ENCODE measurements around the gene HCRTR1.

- TF ChIP-seq, protein P1, sequence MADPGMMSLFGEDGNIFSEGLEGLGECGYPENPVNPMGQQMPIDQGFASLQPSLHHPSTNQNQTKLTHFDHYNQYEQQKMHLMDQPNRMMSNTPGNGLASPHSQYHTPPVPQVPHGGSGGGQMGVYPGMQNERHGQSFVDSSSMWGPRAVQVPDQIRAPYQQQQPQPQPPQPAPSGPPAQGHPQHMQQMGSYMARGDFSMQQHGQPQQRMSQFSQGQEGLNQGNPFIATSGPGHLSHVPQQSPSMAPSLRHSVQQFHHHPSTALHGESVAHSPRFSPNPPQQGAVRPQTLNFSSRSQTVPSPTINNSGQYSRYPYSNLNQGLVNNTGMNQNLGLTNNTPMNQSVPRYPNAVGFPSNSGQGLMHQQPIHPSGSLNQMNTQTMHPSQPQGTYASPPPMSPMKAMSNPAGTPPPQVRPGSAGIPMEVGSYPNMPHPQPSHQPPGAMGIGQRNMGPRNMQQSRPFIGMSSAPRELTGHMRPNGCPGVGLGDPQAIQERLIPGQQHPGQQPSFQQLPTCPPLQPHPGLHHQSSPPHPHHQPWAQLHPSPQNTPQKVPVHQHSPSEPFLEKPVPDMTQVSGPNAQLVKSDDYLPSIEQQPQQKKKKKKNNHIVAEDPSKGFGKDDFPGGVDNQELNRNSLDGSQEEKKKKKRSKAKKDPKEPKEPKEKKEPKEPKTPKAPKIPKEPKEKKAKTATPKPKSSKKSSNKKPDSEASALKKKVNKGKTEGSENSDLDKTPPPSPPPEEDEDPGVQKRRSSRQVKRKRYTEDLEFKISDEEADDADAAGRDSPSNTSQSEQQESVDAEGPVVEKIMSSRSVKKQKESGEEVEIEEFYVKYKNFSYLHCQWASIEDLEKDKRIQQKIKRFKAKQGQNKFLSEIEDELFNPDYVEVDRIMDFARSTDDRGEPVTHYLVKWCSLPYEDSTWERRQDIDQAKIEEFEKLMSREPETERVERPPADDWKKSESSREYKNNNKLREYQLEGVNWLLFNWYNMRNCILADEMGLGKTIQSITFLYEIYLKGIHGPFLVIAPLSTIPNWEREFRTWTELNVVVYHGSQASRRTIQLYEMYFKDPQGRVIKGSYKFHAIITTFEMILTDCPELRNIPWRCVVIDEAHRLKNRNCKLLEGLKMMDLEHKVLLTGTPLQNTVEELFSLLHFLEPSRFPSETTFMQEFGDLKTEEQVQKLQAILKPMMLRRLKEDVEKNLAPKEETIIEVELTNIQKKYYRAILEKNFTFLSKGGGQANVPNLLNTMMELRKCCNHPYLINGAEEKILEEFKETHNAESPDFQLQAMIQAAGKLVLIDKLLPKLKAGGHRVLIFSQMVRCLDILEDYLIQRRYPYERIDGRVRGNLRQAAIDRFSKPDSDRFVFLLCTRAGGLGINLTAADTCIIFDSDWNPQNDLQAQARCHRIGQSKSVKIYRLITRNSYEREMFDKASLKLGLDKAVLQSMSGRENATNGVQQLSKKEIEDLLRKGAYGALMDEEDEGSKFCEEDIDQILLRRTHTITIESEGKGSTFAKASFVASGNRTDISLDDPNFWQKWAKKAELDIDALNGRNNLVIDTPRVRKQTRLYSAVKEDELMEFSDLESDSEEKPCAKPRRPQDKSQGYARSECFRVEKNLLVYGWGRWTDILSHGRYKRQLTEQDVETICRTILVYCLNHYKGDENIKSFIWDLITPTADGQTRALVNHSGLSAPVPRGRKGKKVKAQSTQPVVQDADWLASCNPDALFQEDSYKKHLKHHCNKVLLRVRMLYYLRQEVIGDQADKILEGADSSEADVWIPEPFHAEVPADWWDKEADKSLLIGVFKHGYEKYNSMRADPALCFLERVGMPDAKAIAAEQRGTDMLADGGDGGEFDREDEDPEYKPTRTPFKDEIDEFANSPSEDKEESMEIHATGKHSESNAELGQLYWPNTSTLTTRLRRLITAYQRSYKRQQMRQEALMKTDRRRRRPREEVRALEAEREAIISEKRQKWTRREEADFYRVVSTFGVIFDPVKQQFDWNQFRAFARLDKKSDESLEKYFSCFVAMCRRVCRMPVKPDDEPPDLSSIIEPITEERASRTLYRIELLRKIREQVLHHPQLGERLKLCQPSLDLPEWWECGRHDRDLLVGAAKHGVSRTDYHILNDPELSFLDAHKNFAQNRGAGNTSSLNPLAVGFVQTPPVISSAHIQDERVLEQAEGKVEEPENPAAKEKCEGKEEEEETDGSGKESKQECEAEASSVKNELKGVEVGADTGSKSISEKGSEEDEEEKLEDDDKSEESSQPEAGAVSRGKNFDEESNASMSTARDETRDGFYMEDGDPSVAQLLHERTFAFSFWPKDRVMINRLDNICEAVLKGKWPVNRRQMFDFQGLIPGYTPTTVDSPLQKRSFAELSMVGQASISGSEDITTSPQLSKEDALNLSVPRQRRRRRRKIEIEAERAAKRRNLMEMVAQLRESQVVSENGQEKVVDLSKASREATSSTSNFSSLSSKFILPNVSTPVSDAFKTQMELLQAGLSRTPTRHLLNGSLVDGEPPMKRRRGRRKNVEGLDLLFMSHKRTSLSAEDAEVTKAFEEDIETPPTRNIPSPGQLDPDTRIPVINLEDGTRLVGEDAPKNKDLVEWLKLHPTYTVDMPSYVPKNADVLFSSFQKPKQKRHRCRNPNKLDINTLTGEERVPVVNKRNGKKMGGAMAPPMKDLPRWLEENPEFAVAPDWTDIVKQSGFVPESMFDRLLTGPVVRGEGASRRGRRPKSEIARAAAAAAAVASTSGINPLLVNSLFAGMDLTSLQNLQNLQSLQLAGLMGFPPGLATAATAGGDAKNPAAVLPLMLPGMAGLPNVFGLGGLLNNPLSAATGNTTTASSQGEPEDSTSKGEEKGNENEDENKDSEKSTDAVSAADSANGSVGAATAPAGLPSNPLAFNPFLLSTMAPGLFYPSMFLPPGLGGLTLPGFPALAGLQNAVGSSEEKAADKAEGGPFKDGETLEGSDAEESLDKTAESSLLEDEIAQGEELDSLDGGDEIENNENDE (IDR thresholded peaks at IDR 0.05; ENCODE audit: insufficient replicate concordance, low read length) = no peak
- no peak for TF ChIP-seq POLR2A (IDR thresholded peaks at IDR 0.05; ENCODE audit: control extremely low read depth in 1 of 2, low read depth in 2 of 2, low read length in 2 of 2)
- no peak for TF ChIP-seq CBX8 (IDR thresholded peaks at IDR 0.05; ENCODE audit: borderline replicate concordance, low read depth, low read length)
- TF ChIP-seq GABPA (IDR thresholded peaks at IDR 0.05; ENCODE audit: borderline replicate concordance, insufficient read depth, low read length) = no peak
- TF ChIP-seq CTCF (IDR thresholded peaks at IDR 0.05; ENCODE audit: control extremely low read depth in 1 of 3, insufficient read depth in 1 of 3, low read depth in 1 of 3, low read length in 3 of 3) = no peak
- TF ChIP-seq SP1 (IDR thresholded peaks at IDR 0.05; ENCODE audit: low read depth, low read length) = no peak
- no peak for TF ChIP-seq YY1 (IDR thresholded peaks at IDR 0.05; ENCODE audit: low read depth, low read length)
- no peak for TF ChIP-seq RAD21 (IDR thresholded peaks at IDR 0.05 in 1 of 2, conservative IDR thresholded peaks at IDR 0.05 in 1 of 2; ENCODE audit: low read depth in 2 of 2, low read length in 2 of 2)
Observed at GRCh38 chr1:31642897-31643296, 25.4 kb downstream of the HCRTR1 start.
